Natural killer cell treated with Interleukin-12 subunit alpha and Interleukin-12 subunit beta and Interleukin-15 and Interleukin-18, amount 100 ng/mL, for 72 hours (primary cell): ENCODE data around the gene C4orf54. TPM values are rescaled to one million over a fixed set of nuclear protein-coding genes. Genes with fewer than 3 reads are reported as not detected.

Source experiments
- ATAC-seq, 2 donors: fragments of 150-1000 bp; cut with Tn5 transposase in 1 of 2; sonication (Bioruptor Pico), chemical (Tn5 transposase) in 1 of 2; 2 replicates each; pipeline ENCODE4 v1.10.0; 2021
- DNase-seq: peaks from one replicate; pipeline ENCODE4 v3.0.0; 2022; ENCODE audit warnings: low spot score
- H3K27ac Mint-ChIP-seq, 2 donors: 1 replicate in 1 of 2; 2 replicates in 1 of 2; pipeline ENCODE4 v1.8.0; 2022; ENCODE audit warnings: mixed read lengths in 2 of 2, mild to moderate bottlenecking in 1 of 2, moderate library complexity in 1 of 2
- H3K27me3 Mint-ChIP-seq, 2 donors: 1 replicate in 1 of 2; 2 replicates in 1 of 2; pipeline ENCODE4 v1.8.0; 2022; ENCODE audit warnings: mixed read lengths in 2 of 2
- H3K36me3 Mint-ChIP-seq: one replicate; pipeline ENCODE4 v1.8.0; 2022; ENCODE audit warnings: mixed read lengths
- H3K4me1 Mint-ChIP-seq, 2 donors: 1 replicate in 1 of 2; 2 replicates in 1 of 2; pipeline ENCODE4 v1.8.0; 2022; ENCODE audit warnings: low read depth in 2 of 2, mixed read lengths in 2 of 2, mild to moderate bottlenecking in 1 of 2
- H3K4me3 Mint-ChIP-seq: one replicate; pipeline ENCODE4 v1.8.0; 2022; ENCODE audit warnings: mixed read lengths
- H3K9me3 Mint-ChIP-seq: 2 replicates; pipeline ENCODE4 v1.8.0; 2022; ENCODE audit warnings: mixed read lengths
- total RNA-seq, 2 donors: library from RNA; stranded (reverse); gene quantifications; one replicate each; pipeline ENCODE4 v1.2.3, GENCODE V29; 2022

The C4orf54 gene
- total RNA-seq, 2 donors from 2014 or later = not detected

GRCh38 chr4:99628040-99628439 is 29.6 kb downstream of the C4orf54 start:
- Mint-ChIP-seq H3K4me1 (no peaks in the 10 kb centered on the region), H3K36me3 (no peaks in the 10 kb centered on the region), H3K9me3 (no peaks in the 10 kb centered on the region), H3K27me3 (peaks cover 4 to 23% of the 10 kb centered on the region in 2 donors), H3K4me3 (no peak overlapping the region), H3K27ac (no peak overlapping the region)
- ATAC-seq (no peak), DNase-seq (no peak)

- H3K27me3 Mint-ChIP-seq = peaks cover 4 to 27% of the 10 kb centered on the region in 2 donors
- no peak for DNase-seq
- no peak overlapping the region for H3K27ac Mint-ChIP-seq
- no peak for ATAC-seq
- no peaks in the 10 kb centered on the region for H3K9me3 Mint-ChIP-seq
- no peaks in the 10 kb centered on the region for H3K4me1 Mint-ChIP-seq
- H3K4me3 Mint-ChIP-seq = no peak overlapping the region
- H3K36me3 Mint-ChIP-seq = no peaks in the 10 kb centered on the region
Observed at GRCh38 chr4:99625369-99625768, 32.3 kb downstream of the C4orf54 start.

GRCh38 chr4:99624141-99624719 is 33.4 kb downstream of the C4orf54 start:
- H3K9me3 Mint-ChIP-seq = no peaks in the 10 kb centered on the region
- H3K4me1 Mint-ChIP-seq = no peaks in the 10 kb centered on the region
- H3K27ac Mint-ChIP-seq = no peak overlapping the region
- peaks cover 6 to 31% of the 10 kb centered on the region in 2 donors for H3K27me3 Mint-ChIP-seq
- DNase-seq (no peak), ATAC-seq (no peak)
- no peak overlapping the region for H3K4me3 Mint-ChIP-seq
- no peaks in the 10 kb centered on the region for H3K36me3 Mint-ChIP-seq

GRCh38 chr4:99622341-99622740 is 35.3 kb downstream of the C4orf54 start:
- ATAC-seq (no peak), DNase-seq (no peak)
- Mint-ChIP-seq H3K9me3 (no peaks in the 10 kb centered on the region), H3K27me3 (peaks cover 6 to 35% of the 10 kb centered on the region in 2 donors), H3K4me1 (no peaks in the 10 kb centered on the region), H3K36me3 (no peaks in the 10 kb centered on the region), H3K27ac (no peak overlapping the region), H3K4me3 (no peak overlapping the region)

- Mint-ChIP-seq H3K27me3 (peaks cover 6 to 29% of the 10 kb centered on the region in 2 donors), H3K27ac (no peak overlapping the region), H3K4me3 (no peak overlapping the region), H3K9me3 (no peaks in the 10 kb centered on the region), H3K36me3 (no peaks in the 10 kb centered on the region), H3K4me1 (no peaks in the 10 kb centered on the region)
- ATAC-seq (no peak), DNase-seq (no peak)
Observed at GRCh38 chr4:99617374-99617773, 40.3 kb downstream of the C4orf54 start.

- H3K27me3 Mint-ChIP-seq = peaks cover 9 to 18% of the 10 kb centered on the region in 2 donors
- ATAC-seq = no peak
Observed at GRCh38 chr4:99615170-99615820, 42.3 kb downstream of the C4orf54 start.

GRCh38 chr4:99614491-99614890 is 43.1 kb downstream of the C4orf54 start:
- Mint-ChIP-seq H3K4me1 (no peaks in the 10 kb centered on the region), H3K9me3 (no peaks in the 10 kb centered on the region), H3K36me3 (no peaks in the 10 kb centered on the region), H3K27me3 (peaks cover 7 to 19% of the 10 kb centered on the region in 2 donors), H3K4me3 (no peak overlapping the region), H3K27ac (no peak overlapping the region)
- ATAC-seq = no peak
- no peak for DNase-seq

More at GRCh38 chr4:99615170-99615820, 42.3 kb downstream of the C4orf54 start:
- Mint-ChIP-seq H3K4me3 (no peak overlapping the region), H3K4me1 (no peaks in the 10 kb centered on the region), H3K36me3 (no peaks in the 10 kb centered on the region), H3K27ac (no peak overlapping the region), H3K9me3 (no peaks in the 10 kb centered on the region)
- DNase-seq = no peak

GRCh38 chr4:99612704-99613103 is 44.9 kb downstream of the C4orf54 start:
- H3K36me3 Mint-ChIP-seq = no peaks in the 10 kb centered on the region
- no peak overlapping the region for H3K27ac Mint-ChIP-seq
- no peak for DNase-seq
- H3K27me3 Mint-ChIP-seq = peaks cover 11 to 21% of the 10 kb centered on the region in 2 donors
- no peaks in the 10 kb centered on the region for H3K4me1 Mint-ChIP-seq
- ATAC-seq = no peak
- H3K9me3 Mint-ChIP-seq = no peaks in the 10 kb centered on the region
- no peak overlapping the region for H3K4me3 Mint-ChIP-seq

- Mint-ChIP-seq H3K27me3 (peaks cover 15 to 25% of the 10 kb centered on the region in 2 donors), H3K9me3 (no peaks in the 10 kb centered on the region), H3K4me1 (no peaks in the 10 kb centered on the region), H3K27ac (no peak overlapping the region), H3K36me3 (no peaks in the 10 kb centered on the region), H3K4me3 (no peak overlapping the region)
- ATAC-seq = no peak
- DNase-seq = no peak
Observed at GRCh38 chr4:99612281-99612680, 45.3 kb downstream of the C4orf54 start.

GRCh38 chr4:99610605-99611175 is 46.9 kb downstream of the C4orf54 start:
- no peak for ATAC-seq
- no peak overlapping the region for H3K4me3 Mint-ChIP-seq
- H3K4me1 Mint-ChIP-seq = no peaks in the 10 kb centered on the region
- no peaks in the 10 kb centered on the region for H3K36me3 Mint-ChIP-seq
- H3K9me3 Mint-ChIP-seq = no peaks in the 10 kb centered on the region
- H3K27ac Mint-ChIP-seq = no peak overlapping the region
- H3K27me3 Mint-ChIP-seq = peaks cover 15 to 30% of the 10 kb centered on the region in 2 donors
- DNase-seq = no peak

GRCh38 chr4:99608417-99608816 is 49.2 kb downstream of the C4orf54 start:
- ATAC-seq (no peak), DNase-seq (no peak)
- Mint-ChIP-seq H3K36me3 (no peaks in the 10 kb centered on the region), H3K27me3 (peaks cover 14 to 38% of the 10 kb centered on the region in 2 donors), H3K9me3 (no peaks in the 10 kb centered on the region), H3K4me1 (no peaks in the 10 kb centered on the region), H3K27ac (no peak overlapping the region), H3K4me3 (no peak overlapping the region)

Other genes with a start within 250 kb of the C4orf54 start
- gene ADH7, start 222.5 kb downstream of the C4orf54 start, total RNA-seq = not detected
- not detected for gene C4orf17, start 146.8 kb downstream of the C4orf54 start, total RNA-seq
- 1 to 10 TPM; 6.9 to 8.8 TPM for gene TRMT10A, start 93.8 kb downstream of the C4orf54 start, total RNA-seq
- gene MTTP, start 83.0 kb downstream of the C4orf54 start, total RNA-seq = under 1 TPM in 1 of 2 donors, not detected in 1; 0.64 TPM
- gene DAPP1, start 159.0 kb upstream of the C4orf54 start, total RNA-seq = 10 to 100 TPM; 15.9 to 23.4 TPM
- 10 to 100 TPM; 13.9 to 32.3 TPM for gene LAMTOR3, start 236.6 kb upstream of the C4orf54 start, total RNA-seq